ENCODE results near the gene PLBD1.

DNA sequence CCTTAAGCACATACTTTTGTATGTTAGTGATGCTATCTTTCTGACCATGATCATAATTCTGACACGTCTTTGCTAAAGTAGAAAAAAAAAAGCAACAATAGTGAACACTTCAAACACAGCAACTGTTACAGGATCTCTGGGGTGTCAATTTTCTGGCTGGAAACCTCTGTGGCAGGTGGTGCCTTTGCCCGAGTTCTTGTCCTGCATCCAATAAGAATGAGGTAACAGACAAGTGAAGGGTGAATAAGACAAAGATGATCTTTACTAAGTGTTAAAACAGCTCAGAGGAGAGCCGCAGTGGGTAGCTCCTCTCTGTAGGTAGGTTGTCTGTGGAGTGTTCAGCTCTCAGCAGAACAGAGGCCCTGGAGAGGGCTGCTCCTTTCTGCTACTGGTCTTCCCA, 20.9 kb upstream of the PLBD1 start:
- TF ChIP-seq POLR2AphosphoS5 (IDR thresholded peaks at IDR 0.05; ENCODE audit: low read depth, low read length) (no peak), TAF1 (IDR thresholded peaks at IDR 0.05; ENCODE audit: borderline replicate concordance, insufficient read depth, low read length) (no peak), SIN3A (IDR thresholded peaks at IDR 0.05; ENCODE audit: borderline replicate concordance, insufficient read depth, low read length) (no peak), FOXP2 (optimal IDR thresholded peaks at IDR 0.05; ENCODE audit: borderline replicate concordance, extremely low read depth, extremely low read length, insufficient read depth) (no peak)
- TF ChIP-seq, protein P1, sequence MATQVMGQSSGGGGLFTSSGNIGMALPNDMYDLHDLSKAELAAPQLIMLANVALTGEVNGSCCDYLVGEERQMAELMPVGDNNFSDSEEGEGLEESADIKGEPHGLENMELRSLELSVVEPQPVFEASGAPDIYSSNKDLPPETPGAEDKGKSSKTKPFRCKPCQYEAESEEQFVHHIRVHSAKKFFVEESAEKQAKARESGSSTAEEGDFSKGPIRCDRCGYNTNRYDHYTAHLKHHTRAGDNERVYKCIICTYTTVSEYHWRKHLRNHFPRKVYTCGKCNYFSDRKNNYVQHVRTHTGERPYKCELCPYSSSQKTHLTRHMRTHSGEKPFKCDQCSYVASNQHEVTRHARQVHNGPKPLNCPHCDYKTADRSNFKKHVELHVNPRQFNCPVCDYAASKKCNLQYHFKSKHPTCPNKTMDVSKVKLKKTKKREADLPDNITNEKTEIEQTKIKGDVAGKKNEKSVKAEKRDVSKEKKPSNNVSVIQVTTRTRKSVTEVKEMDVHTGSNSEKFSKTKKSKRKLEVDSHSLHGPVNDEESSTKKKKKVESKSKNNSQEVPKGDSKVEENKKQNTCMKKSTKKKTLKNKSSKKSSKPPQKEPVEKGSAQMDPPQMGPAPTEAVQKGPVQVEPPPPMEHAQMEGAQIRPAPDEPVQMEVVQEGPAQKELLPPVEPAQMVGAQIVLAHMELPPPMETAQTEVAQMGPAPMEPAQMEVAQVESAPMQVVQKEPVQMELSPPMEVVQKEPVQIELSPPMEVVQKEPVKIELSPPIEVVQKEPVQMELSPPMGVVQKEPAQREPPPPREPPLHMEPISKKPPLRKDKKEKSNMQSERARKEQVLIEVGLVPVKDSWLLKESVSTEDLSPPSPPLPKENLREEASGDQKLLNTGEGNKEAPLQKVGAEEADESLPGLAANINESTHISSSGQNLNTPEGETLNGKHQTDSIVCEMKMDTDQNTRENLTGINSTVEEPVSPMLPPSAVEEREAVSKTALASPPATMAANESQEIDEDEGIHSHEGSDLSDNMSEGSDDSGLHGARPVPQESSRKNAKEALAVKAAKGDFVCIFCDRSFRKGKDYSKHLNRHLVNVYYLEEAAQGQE (IDR thresholded peaks at IDR 0.05; ENCODE audit: insufficient read depth in 1 of 2, low read depth in 2 of 2, low read length in 2 of 2): no peak

Data from PFSK-1 (cell line).